Glutamatergic neuron (in vitro differentiated cells): ENCODE data around the gene HSPG2. TPM values are rescaled to one million over a fixed set of nuclear protein-coding genes. Genes with fewer than 3 reads are reported as not detected.

Experiments
- DNase-seq: peaks from one replicate; pipeline ENCODE4 v3.0.0; 2022
- H3K27ac Mint-ChIP-seq: one replicate; pipeline ENCODE4 v1.8.0; 2020; ENCODE audit warnings: mild to moderate bottlenecking, mixed read lengths, inconsistent platforms; ENCODE audit not compliant: unreplicated experiment
- H3K27me3 Mint-ChIP-seq: one replicate; pipeline ENCODE4 v1.8.0; 2020; ENCODE audit warnings: mild to moderate bottlenecking, moderate library complexity, mixed read lengths, inconsistent platforms; ENCODE audit not compliant: unreplicated experiment
- H3K36me3 Mint-ChIP-seq: one replicate; pipeline ENCODE4 v1.8.0; 2020; ENCODE audit warnings: mild to moderate bottlenecking, mixed read lengths, inconsistent platforms; ENCODE audit not compliant: unreplicated experiment
- H3K4me1 Mint-ChIP-seq: one replicate; pipeline ENCODE4 v1.8.0; 2020; ENCODE audit warnings: mild to moderate bottlenecking, low read depth, mixed read lengths, inconsistent platforms; ENCODE audit not compliant: unreplicated experiment
- H3K4me3 Mint-ChIP-seq: one replicate; pipeline ENCODE4 v1.8.0; 2020; ENCODE audit warnings: mild to moderate bottlenecking, mixed read lengths, inconsistent platforms; ENCODE audit not compliant: unreplicated experiment
- H3K9me3 Mint-ChIP-seq: one replicate; pipeline ENCODE4 v1.8.0; 2020; ENCODE audit warnings: mild to moderate bottlenecking, moderate library complexity, mixed read lengths, inconsistent platforms; ENCODE audit not compliant: unreplicated experiment
- CTCF ChIP-seq: fragments of 200-600 bp; sonication (generic); IDR thresholded peaks from one replicate; pipeline ENCODE4 v1.5.0; 2021; ENCODE audit not compliant: partially characterized antibody, unreplicated experiment
- total RNA-seq: library from RNA; stranded (reverse); fragmentation: NEBNext Ultra II Directional; extraction: Animal tissue kit (Norgen Biotek cat#: 25700); gene quantifications from one replicate; pipeline ENCODE4 v1.2.1, GENCODE V29; 2021; ENCODE audit not compliant: unreplicated experiment

HSPG2 gene
- total RNA-seq, 1 donor from 2014 or later = 3.3 TPM

GRCh38 chr1:21961337-21961736 lies 24.2 kb upstream of the HSPG2 start:
- H3K27ac Mint-ChIP-seq = no peak overlapping the region

GRCh38 chr1:21956720-21957552 lies 19.8 kb upstream of the HSPG2 start:
- no peak for DNase-seq
- H3K27ac Mint-ChIP-seq = no peak overlapping the region
- TF ChIP-seq CTCF = no peak
- peaks cover 4% of the 10 kb centered on the region for H3K27me3 Mint-ChIP-seq
- H3K4me1 Mint-ChIP-seq = no peaks in the 10 kb centered on the region
- peaks cover 5% of the 10 kb centered on the region for H3K9me3 Mint-ChIP-seq
- no peak overlapping the region for H3K4me3 Mint-ChIP-seq
- H3K36me3 Mint-ChIP-seq = no peaks in the 10 kb centered on the region

More at GRCh38 chr1:21961337-21961736, 24.2 kb upstream of the HSPG2 start:
- Mint-ChIP-seq H3K9me3 (peaks cover 4% of the 10 kb centered on the region), H3K4me1 (no peaks in the 10 kb centered on the region), H3K36me3 (no peaks in the 10 kb centered on the region), H3K4me3 (no peak overlapping the region), H3K27me3 (peaks cover 4% of the 10 kb centered on the region)
- no peak for DNase-seq
- no peak for TF ChIP-seq CTCF

- H3K36me3 Mint-ChIP-seq = no peaks in the 10 kb centered on the region
- DNase-seq = no peak
Measured at GRCh38 chr1:21955501-21956281, 18.6 kb upstream of the HSPG2 start.

GRCh38 chr1:21955058-21955457 lies 17.9 kb upstream of the HSPG2 start:
- Mint-ChIP-seq H3K27me3 (peaks cover 6% of the 10 kb centered on the region), H3K4me3 (no peak overlapping the region), H3K9me3 (peaks cover 5% of the 10 kb centered on the region), H3K36me3 (no peaks in the 10 kb centered on the region), H3K4me1 (no peaks in the 10 kb centered on the region), H3K27ac (no peak overlapping the region)
- no peak for DNase-seq
- TF ChIP-seq CTCF = no peak

More at GRCh38 chr1:21955501-21956281, 18.6 kb upstream of the HSPG2 start:
- Mint-ChIP-seq H3K4me3 (no peak overlapping the region), H3K4me1 (no peaks in the 10 kb centered on the region), H3K27ac (no peak overlapping the region), H3K27me3 (peaks cover 6% of the 10 kb centered on the region), H3K9me3 (peaks cover 5% of the 10 kb centered on the region)
- TF ChIP-seq CTCF = no peak
